ENCODE measurements around the gene ID3. TPM values are rescaled to one million over a fixed set of nuclear protein-coding genes. Genes with fewer than 3 reads are reported as not detected.

ID3 gene
- polyA plus RNA-seq, 10 donors, result 37.3 to 88.9 (median 60.3) TPM

DNA sequence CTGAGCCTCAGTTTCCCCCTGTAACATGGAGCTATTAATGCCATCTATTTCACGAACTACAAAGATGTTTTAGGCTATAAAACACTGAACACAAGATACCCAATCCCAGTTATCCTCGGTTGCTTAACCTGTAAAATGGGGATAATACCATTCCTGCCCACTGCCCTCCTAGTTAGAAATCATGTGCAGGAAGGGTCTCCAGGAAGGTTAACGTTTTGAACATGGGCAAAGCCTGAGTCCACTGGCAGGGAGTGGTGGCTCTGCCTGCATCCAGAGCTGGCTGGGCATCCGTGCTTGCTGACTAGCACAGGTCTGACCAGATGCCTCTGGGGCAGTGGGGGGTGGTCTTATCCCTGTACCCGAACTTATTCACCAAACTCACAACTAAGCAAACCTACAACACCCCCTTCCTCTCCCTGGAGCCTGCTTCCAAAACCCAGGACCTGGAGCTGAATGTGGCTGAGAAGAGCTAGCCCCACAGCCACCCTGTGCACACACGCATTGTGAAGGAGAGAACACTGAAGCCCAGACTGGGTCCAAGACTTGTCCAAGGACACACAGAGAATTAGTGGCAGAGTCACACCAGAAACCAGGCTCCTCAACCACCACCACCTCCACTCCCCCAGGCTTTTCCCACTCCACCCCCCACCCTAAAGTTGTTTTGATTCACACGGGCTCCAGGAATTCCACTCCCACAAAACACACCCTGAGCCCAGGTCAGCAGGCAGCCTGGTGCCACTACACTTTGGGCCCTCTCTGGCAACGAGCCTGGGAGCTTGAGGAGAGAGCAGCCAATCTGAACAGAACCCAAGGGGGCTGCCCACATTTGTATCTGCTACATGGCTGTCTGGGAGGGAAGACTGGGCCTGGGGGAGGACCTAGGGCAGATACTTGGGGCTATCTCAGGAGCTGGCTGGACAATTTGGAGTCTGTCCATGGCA lies 29.9 kb downstream of the ID3 start:
- no peak for DNase-seq

DNA sequence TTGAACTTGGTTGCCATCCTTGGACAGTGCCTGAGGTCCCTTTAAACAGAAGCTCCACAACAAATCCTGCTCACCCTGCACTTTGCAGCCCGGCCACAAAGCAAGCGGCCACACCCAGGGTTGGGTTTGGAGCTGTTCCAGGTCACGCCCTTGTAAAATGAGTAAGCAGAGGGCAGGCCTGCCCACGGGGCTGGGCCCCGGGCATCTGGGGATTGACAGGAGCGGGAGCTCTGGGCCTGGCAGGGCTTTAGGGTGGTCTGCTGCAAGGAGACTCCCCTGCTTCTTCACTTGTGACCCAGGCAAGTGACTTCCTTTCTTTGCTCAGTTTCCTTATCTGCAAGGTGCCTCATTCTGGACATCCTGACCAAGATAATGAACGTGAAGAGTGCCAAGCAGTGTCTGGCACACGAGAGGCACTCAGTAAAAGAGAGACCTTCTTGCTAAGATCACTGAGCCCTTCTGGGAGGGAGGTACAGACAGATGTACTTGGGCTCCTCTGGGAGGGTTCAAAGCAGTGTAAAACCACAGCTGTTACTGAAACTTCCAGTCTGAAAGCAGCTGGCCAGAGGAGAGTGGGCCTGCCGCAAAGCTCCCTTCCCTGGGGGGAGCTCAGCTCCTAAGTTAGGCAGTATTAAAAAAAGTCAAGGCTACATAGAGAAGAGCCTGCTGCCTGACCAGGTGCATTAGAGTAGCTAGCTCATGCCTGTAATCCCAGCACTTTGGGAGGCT lies 30.9 kb downstream of the ID3 start:
- peak; percentile 76 to 86 (median 81) for DNase-seq

DNA sequence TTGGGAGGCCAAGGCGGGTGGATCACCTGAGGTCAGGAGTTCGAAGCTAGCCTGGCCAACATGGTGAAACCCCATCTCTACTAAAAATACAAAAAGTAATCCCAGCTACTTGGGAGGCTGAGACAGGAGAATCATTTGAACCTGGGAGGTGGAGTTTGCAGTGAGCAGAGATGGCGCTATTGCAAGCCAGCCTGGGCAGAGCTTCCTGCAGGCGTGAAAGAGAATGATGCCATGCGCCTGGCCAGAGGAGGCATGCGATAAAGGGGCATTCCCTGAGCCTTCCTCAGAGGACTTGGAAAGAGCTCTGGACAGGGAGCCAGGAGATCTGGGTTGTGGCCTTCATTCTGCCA lies 31.4 kb downstream of the ID3 start:
- no peak for DNase-seq

DNA sequence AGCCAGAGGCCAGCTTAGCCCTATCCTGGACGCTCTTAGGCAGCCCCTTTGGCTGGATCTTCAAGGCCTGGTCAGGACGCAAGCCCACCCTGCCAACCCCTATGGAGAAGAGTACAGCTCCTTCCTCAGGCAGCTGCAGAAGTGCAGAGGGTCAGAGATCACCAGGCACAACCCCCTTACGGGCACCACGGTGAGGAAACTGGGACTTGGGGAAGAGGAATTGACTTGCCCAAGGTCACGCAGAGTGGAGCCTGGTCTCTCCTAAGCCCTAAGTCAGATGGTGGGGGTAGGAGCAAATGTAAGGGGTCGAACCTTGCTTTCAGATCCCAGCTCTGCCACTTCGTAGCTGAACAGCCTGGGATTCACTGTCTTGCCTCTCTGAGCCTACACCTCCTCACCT lies 31.9 kb downstream of the ID3 start:
- no peak for DNase-seq

DNA sequence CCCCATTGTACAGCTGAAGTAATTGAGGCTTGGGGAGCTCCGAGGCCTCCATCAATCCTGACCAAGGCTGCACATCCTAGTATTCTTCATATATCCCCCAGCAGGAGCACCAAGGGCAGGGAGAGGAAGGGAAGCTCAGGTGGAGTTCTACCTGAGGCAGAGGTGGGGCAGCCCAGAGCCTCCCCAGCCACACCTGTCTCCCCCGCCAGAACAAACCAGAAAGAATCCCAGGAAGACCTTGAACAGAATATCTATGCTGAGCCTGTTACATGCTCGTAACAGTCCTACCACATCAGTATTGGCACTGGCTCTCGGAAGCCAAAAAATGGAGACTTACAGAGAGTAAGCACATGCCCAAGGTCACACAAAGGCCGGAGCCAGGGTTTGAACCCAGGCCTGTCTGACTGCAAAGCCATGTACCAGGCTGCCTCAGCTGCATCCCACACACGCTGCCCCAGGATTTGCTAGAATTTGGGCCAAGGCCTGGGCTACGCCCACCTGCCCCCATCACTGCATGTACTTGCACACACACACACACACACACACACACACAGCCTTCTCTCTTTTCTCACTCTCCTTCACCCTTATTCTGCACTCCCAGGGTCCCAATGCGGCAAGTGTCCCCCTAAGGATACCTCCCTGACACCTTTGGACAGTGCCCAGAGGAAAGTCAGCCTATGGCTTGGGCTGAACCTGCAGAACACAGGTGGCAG lies 32.8 kb downstream of the ID3 start:
- DNase-seq, result no peak

DNA sequence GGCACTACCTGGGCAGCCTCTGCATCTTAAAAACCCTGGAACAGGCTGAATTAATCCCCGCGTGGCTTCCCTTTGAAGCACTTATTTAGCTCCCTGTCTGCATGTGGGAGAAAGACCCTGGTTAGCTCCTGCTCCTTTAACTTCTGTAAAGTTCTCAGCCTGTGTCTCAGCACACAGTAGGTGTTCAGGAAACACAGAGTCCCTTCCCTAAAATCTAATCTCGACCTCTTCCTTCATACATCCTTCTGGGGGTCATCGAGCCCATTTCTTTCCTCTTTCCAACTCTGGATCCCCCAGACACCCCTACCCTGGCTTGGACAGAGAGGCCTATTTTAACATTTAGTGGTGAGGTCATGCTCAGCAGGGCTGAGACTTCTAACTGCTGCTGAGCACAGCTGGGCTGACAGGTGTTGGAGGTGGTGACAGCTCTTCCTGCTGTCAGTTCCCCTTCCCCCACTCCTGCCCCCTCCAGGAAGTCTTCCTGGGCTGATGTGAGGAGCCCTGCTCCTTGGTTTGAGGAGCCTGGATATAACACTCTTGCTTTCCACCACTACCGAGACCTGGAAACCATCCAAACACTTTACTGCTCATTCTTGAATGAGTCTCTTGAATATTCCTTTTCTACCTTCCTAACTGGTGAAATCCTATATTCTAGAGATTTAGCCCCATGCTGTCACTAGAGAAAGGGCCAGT lies 33.6 kb downstream of the ID3 start:
- DNase-seq, result peak in 1 of 3 donors; percentile 43

DNA sequence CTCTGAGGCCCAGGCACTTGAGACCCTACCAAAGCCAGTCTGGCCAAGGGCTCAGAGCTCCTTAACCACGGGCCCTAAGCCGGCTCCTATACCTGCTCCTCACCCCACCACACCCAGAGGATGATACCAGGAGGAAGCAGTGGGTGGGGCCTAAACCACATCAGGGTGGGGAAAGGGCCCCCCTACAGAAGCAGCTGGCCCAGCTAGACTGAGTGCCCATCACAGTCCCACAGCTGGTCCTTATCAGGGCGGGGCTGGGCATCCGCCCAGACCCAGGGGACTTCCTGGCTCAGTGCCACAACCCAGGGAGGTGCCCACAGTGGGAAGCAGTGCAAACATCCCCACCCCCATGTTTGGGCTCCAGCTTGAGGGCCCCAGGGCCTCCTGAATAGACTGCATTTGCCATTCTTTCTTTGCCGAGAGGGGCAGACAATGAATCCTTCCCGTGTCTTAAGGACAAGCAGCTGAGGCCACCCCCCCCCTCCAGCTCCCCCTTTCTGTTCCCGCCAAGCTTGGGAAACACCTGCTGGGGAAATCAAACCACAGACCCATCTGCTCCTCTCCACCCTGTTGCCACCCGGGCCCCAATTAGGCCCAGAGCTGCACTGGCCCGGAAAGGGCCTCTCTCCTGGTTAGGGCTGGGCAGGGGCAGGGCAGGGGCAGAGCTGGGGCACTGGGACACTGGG lies 34.4 kb downstream of the ID3 start:
- peak; percentile 38 to 68 (median 44) for DNase-seq

DNA sequence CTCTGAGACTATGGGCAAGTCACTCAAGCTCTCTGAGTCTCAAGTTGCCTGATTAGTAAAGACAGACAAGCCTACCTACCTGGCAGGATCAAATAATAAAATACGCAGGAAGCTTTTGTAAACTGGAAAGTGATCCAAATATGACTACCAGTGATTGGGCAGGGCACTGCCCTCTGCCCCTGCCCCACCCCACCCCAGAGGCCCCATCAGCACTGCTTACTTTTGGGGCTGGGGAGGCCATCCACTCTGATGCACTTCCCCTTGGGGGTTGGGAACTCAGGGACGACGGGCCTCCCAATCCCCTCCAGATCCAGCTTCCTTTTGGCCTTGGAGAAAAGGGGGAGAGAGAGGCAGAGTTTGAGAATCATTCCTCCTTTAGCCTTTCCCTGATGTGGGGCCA lies 35.1 kb downstream of the ID3 start:
- DNase-seq, result no peak

DNA sequence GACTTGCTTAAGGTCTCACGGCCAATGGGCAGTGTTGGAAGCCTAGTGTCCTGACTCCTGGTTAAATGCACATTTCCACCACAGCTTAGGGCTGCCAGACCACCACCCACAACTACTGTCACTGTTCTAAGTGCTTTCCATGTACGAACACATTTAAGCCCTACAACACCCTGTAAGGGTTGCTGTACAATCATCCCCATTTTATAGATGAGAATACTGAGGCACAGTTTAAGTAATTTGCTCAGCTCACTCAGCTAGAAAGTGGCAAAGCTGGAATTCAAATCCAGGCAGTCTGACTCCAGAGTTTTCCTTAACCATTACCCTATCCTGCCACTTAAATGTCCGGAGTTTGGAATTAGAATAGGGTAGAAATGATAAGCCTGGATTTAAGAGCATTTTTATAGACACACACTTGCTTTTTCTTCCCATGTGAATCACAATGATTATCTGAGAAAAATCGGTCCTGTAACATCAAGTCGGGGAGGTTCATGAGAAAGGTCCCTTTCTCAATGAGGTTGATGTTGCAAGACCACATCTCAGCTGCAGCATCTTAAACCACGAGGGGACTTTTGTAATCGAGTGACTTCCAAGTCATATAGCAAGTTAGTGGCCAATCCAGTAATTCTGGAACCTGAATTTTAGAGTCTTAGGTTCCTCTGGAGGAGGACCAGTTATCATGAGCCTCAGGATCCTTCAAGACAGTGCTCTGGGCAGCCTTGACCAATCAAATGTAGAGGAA lies 36.9 kb downstream of the ID3 start:
- no peak for DNase-seq

DNA sequence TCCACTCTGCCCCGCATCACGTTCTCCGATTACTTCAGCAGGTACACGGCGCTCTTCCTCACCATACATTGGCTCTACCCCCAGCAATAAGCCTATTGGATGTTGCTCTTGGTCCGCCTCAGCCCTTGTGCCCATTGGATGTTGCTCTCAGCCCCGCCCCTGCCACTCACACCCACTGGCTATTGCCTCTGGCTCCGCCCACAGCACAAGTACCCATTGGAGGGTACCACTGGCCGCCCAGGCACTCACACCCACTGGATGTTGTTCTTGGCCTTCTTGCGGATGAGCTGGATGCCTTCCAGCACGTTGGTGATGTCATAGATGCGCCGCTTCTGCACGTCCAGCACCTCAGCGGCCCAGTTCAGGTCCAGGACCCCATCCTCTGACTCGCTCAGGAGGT lies 37.7 kb downstream of the ID3 start:
- DNase-seq, result no peak

DNA sequence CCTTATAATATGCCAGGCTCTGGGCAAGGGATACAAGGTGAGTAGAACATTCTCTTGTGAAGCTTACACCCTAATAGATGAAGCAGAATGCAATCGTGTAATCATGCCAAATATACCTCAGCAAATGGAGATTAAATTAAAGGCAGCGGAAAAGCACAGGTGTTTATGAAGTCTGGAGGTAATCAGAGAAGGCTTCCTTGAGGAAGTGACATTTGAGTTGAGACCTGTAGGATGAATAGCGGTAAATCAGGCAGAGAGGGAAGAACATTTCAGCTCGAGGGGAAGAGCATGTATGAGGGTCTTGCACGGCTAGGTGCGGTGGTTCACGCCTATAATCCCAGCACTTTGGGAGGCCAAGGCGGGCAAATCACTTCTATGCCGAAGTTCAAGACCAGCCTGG lies 41.7 kb downstream of the ID3 start:
- no peak for DNase-seq

DNA sequence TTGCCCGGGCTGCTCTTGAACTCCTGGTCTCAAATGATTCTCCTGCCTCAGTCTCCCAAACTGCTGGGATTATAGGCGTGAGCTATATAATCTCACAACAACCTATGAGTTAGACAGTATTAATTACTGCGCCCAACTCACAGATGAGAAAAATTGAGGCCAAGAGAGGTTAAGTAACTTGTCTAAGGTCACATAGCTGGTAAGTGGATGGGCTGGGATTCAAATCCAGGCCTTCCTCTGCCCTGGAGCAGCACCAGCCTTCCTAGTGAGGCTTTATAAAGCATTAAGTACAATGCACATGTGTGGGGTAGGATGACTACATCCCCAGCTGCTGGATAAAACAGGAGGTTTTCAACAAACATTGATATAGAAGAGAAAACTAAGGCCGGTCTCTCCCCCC lies 43.4 kb downstream of the ID3 start:
- no peak for DNase-seq

DNA sequence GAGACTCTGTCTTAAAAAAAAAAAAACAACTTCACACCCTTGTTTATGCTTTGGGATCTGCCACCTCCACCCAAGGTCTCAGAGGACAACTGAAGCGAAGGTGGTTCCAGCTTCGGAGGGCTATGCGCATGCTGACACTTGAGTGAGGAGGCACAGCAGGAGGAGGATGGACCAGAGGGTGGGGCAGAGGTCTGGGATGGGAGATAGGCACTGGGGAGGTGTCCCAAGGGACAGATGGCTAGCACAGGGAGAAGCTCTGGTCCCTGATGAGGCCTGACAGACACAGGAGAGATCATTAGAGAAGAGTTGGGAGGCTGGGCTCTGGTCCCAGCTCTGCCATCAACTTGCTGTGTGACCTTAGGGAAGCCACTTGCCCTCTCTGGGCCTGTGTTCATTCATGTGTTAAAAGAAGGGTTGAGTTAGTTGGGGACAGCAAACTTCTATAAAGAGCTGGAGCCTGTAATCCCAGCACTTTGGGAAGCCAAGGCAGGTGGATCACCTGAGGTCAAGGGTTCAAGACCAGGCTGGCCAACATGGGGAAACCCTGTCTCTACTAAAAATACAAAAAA lies 45.1 kb downstream of the ID3 start:
- DNase-seq, result no peak

DNA sequence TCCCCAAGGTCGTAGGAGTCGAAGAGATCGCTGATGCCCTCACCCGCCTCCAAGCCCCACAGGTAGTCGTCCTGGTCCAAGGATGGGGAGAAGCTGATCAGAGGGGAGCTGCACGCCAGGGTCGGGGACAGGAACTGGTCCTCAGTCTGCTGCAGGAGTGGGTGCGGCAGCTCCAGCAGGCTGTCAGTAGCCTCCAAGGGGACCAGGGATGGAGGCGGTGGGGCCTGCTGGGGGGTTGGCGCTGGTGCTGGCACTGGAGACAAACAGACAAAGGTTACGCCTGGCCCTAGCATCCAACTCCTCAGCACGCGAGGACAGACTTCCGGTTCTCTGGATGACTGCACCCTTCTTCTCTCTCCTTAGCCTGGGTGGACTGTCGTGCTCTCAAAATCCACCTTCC lies 49.4 kb downstream of the ID3 start:
- DNase-seq, result no peak

Other genes starting within 250 kb of the ID3 start
- 100 to 1,000 TPM; 127 to 178 (median 143) TPM for gene HNRNPR, start 215.2 kb downstream of the ID3 start, polyA plus RNA-seq (ENCODE audit: insufficient read length in 10 of 10)
- 10 to 100 TPM; 34.2 to 63.3 (median 42.6) TPM for gene ZNF436, start 189.7 kb downstream of the ID3 start, polyA plus RNA-seq (ENCODE audit: insufficient read length in 10 of 10)
- gene TCEA3, start 134.8 kb downstream of the ID3 start, polyA plus RNA-seq (ENCODE audit: insufficient read length in 10 of 10), result 100 to 1,000 TPM; 164 to 377 (median 286) TPM
- gene ASAP3, start 75.3 kb downstream of the ID3 start, polyA plus RNA-seq (ENCODE audit: insufficient read length in 10 of 10), result 10 to 100 TPM; 47.0 to 72.7 (median 52.6) TPM
- 1 to 10 TPM; 3.1 to 6.2 (median 4.3) TPM for gene E2F2, start 28.3 kb downstream of the ID3 start, polyA plus RNA-seq (ENCODE audit: insufficient read length in 10 of 10)
- gene RPL11, start 132.3 kb upstream of the ID3 start, polyA plus RNA-seq (ENCODE audit: insufficient read length in 10 of 10), result 1,000 to 10,000 TPM; 2,591 to 3,347 (median 2,960) TPM
- gene ELOA, start 184.0 kb upstream of the ID3 start, polyA plus RNA-seq (ENCODE audit: insufficient read length in 10 of 10), result 10 to 100 TPM; 24.3 to 34.9 (median 29.2) TPM
- gene PITHD1, start 218.9 kb upstream of the ID3 start, polyA plus RNA-seq (ENCODE audit: insufficient read length in 10 of 10), result 10 to 100 TPM; 34.6 to 43.7 (median 37.8) TPM
- 10 to 100 TPM; 26.3 to 43.4 (median 30.5) TPM for gene LYPLA2, start 231.6 kb upstream of the ID3 start, polyA plus RNA-seq (ENCODE audit: insufficient read length in 10 of 10)
- 10 to 100 TPM; 16.1 to 23.6 (median 19.9) TPM for gene GALE, start 241.3 kb upstream of the ID3 start, polyA plus RNA-seq (ENCODE audit: insufficient read length in 10 of 10)

Data from muscle of back (tissue), 11 donors.